Liver (tissue), 2 donors: ENCODE measurements around the gene RYR2.

ENCODE experiments used
- HNF4G ChIP-seq: IDR thresholded peaks from 2 replicates; pipeline ENCODE4 v1.6.1; 2016; ENCODE audit warnings: antibody characterized with exemption
- REST ChIP-seq: IDR thresholded peaks from 2 replicates; pipeline ENCODE4 v1.6.1; 2016; ENCODE audit warnings: antibody characterized with exemption, mild to moderate bottlenecking
- donor health status: healthy.

GRCh38 chr1:237341391-237341790 lies 299.4 kb downstream of the RYR2 start:
- no peak for TF ChIP-seq HNF4G
- TF ChIP-seq REST: no peak
